Measurements from ENCODE around the gene CCDC120.

The CCDC120 gene

DNA sequence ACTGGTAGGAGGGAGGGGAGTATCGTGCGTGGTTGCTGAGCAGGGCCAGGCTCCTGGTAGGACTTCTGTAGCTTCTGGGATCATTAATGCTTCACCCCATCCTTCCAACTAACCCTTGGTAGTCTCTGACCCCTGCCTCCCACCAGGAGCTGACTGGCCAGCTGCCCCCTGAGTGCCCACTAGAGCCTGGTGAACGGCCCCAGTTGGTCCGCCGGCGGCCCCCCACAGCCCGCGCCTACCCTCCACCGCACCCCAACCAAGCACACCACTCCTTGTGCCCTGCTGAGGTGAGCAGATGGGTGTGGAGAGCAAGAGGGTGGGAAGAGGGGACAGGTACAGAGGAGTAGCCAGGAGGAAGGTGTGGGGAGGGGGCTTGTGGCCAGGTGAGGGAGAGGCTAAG lies 4.9 kb downstream of the CCDC120 start:
- DNase-seq (ENCODE audit: low spot score), result no peak

DNA sequence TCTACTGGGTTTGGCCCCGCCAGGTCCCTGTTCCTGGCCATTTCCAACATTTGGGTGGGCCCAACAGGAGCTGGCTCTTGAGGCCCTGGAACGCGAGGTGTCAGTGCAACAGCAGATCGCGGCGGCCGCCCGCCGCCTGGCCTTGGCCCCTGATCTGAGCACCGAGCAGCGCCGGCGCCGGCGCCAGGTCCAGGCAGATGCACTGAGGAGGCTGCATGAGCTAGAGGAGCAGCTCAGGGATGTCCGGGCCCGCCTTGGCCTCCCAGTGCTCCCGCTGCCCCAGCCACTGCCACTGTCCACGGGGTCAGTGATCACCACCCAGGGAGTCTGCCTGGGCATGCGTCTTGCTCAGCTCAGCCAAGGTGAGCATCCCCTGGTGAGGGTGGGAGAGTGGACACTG lies 5.5 kb downstream of the CCDC120 start:
- no peak for DNase-seq (ENCODE audit: low spot score)

DNA sequence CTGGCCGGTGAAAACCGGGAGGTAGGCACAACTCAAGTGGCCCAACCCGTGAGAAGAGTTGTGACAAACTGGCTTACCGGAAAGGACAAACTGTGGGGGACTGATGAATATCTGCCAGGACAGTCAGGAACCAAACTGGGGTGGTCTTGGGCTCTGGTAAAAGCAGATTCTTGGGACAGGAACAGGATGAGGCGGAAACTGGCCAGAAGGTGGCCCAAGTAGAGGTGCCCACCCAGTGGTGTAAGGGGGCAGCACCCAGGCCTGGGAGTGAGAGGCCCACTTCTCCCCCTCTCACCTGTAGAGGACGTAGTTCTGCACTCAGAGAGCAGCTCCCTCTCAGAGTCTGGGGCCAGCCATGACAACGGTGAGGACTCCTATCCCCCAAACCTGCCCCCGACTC lies 5.9 kb downstream of the CCDC120 start:
- no peak for DNase-seq (ENCODE audit: low spot score)

DNA sequence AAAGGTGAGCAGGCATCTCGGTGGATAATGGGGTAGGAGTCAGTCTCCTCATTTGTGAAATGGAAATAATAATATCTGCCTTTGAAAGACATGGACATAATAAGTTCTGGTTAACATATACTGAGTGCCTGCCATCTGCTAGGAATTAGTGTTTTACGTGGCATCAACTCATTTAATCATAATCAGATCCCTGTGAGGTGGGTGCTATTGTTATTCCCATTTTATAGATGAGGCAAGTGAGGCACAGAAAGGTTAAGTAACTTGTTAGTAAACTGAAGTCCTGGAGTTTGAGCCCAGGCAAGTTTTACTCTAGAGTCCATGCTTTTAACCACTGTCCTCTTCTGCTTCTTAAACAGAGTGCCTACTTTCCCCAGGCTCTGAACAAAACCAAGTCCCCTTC lies 7.5 kb downstream of the CCDC120 start:
- no peak for DNase-seq (ENCODE audit: low spot score)

DNA sequence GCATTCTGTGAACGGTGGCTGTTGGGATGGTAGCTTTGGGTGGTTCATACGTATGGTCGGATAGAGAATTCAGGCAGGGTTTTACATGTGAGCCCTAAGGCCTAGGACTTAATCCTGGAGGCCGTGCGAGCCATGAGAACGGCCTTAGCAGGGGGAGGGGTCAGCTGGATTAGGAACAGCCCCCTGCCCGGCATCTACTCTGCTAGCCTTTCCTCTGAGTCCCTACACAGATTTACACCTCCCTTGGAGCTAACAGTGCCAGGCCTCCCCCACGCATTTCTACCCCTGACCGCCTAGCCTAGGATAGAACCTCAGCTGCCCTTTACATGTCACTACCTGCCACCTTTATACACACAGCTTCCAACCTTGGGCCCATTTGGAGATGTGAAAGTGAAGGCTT lies 7.9 kb downstream of the CCDC120 start:
- DNase-seq (ENCODE audit: low spot score), result no peak

DNA sequence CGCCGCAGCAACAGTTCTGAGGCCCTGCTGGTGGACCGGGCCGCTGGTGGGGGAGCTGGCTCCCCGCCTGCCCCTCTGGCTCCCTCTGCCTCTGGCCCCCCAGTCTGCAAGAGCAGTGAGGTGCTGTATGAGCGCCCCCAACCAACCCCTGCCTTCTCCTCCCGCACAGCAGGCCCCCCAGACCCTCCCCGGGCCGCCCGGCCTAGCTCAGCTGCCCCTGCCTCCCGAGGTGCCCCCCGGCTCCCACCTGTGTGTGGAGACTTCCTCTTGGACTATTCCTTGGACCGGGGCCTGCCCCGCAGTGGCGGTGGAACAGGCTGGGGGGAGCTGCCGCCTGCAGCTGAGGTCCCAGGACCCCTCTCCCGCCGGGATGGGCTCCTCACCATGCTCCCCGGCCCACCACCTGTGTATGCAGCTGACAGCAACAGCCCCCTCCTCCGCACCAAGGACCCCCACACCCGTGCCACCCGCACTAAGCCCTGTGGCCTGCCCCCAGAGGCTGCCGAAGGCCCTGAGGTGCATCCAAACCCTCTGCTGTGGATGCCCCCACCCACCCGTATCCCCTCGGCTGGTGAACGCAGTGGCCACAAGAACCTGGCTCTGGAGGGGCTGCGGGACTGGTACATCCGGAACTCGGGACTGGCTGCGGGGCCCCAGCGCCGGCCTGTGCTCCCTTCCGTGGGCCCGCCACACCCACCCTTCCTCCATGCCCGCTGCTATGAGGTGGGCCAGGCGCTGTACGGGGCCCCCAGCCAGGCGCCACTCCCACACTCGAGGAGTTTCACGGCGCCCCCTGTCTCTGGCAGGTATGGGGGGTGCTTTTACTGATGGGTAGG lies 8.7 kb downstream of the CCDC120 start:
- no peak for DNase-seq (ENCODE audit: low spot score)

DNA sequence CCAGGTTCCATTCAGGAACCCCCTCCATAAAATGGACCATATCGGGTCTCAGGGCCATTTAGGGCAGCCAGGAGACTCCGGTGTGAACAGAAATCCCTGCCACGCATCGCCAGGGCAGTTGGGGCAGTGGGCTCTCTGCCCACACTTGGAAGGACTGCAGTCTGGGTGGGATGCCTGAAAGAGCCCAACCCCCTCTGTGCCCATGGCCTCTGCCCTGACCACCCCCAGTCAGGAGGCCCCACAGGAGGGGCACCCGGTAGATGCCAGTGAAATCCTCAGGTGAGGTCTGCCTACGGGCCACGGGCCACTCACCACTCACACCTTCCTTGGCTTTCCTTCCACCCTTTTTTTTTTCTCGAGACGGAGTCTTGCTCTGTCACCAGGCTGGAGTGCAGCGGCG lies 10.2 kb downstream of the CCDC120 start:
- no peak for DNase-seq (ENCODE audit: low spot score)

DNA sequence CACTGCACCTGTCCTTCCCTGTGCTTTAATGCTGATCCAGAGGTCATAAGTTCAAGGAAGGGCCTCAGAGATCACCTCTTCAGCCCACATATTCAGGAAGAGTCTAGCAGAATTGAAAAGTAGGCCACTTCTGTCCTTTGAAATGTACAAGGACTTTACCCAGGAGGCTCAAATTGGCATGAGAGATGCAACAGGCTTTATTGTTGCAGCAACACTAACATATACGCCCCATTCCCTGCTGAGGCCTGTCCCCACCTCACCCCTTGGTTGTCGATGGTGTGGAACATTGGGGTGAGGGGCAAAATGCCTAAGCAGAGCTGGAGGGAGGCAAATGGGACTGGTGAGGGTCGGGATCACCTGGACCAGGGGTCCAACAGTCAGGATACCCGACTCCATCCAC lies 12.2 kb downstream of the CCDC120 start:
- no peak for DNase-seq (ENCODE audit: low spot score)

DNA sequence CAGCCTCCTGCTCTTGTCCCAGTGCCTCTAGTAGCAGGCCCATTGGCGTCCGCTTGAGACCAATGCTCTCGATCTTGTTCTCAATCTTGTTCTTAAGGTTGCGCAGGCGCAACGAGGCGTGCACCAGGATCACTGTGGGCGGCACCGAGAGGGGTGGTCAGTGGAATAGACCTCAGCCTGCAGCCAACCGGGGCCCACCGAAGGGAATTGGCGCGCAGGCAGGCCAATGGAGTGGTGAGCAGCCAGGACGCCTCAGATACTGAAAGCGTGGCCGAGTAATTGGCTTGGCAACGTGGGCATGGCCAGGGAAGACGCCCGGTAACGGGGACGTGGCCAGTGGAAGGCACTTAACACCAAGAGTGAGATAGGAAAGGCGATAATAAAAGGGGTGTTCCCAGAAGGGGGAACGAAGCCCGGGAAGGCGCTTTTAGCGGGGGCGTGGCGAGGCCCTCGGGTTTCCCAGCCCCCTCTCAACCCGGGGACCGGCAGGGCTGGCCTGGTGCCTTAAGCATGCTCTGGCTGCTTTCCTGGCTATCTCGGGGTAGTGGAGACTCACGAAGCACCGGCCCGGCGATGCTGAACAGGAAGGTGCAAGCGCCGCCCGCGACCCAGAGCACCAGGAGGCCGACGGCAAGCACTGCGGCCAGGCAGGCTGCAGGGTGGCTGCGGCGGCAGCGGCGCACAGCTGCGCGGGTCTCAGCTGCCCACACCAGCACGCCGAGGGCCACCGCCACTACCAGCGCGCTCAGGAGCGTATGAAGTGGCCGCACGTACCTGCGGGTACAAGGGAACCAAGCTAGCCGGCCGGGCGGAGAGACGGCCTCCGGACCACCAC lies 13.3 kb downstream of the CCDC120 start:
- DNase-seq (ENCODE audit: low spot score), result no peak

DNA sequence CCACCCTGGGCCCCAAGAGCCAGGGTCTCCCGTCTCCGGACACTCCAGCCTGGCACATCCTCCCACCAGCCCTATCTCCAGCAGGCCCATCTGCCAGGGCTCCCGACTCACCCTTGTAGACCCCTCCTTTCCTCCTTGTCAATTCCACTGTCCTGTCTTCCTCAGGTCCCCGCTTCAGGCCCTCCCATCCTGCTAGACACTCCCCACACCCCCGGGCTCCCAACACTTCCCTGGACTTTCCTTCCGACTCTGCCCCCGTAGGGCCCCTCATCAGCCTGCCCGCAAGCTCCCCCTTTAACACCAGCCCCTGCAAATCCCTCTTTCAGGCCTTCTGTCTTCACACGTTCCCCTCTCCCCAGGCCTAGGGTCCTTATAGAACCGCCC lies 13.9 kb downstream of the CCDC120 start:
- no peak for DNase-seq (ENCODE audit: low spot score)

DNA sequence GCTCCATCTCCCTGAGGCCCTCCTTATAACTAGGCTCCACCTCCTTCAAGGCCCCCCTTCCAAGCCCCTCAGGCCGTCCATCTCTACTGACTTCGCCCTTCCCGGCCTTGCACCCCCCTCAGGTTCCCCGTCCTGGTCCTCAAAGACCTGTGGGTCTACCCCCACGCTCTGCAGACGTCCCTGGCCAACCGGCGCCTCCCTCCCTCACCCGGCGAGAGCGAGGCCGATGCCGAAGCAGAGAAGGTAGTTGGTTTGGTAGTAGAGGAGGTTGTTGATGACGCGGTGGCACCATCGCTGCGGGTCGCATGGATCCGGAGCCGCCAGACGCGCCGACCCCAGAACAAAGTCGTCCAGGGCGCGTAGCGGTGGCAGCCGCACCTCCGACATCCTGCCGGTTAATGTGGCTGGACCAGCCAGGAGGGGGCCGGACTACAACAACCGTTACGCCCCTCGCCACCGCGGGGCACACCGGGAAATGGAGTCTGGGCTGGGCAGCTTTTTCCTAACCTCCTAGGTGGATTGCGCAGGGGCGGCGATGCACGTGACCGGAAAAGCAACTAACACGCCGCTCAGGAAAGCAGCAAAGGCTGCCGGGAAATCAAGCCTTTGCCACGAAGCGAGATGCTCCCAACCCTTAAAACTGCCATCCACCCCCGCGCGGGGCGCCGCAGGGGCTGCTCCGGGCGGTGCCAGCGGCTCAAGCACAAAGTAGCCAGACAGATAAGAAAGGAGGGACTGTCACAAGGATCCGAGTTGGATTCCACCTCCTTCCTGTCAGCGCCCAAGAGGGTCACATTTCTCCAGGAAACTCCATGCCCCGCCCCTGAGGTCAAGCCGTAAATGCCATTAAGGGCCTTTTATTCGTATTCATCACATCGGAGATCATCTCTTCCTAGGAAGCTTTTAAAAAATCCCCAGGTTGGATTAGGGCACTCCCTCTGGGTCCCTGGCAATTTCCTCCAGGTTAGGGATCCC lies 15.1 kb downstream of the CCDC120 start, which contains the start of gene PRAF2:
PRAF2 (minus strand) TSS at position 402 of the 975 bp plus-strand sequence; CDS start at position 387, 15 bp downstream.
- DNase-seq (ENCODE audit: low spot score), result peak; percentile 92

DNA sequence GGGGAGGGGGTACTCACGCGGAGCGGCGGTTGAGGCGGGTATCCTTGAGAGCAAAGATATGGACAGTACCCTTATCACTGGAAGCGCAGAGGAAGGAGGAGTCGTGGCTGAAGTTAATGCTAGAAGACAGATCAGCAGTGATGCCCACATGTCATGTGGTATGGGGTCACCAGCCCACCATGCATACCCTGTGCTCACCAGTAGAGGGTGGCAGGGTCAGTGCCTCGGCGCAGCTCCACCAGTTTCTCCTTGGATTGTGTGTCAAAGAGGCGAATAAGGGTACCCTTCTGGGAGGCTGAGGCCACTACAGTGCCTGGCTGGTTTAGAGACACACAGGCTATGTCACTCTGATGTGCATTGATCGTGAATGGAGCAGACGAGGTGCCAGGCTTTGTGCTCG lies 16.5 kb downstream of the CCDC120 start:
- DNase-seq (ENCODE audit: low spot score), result no peak

DNA sequence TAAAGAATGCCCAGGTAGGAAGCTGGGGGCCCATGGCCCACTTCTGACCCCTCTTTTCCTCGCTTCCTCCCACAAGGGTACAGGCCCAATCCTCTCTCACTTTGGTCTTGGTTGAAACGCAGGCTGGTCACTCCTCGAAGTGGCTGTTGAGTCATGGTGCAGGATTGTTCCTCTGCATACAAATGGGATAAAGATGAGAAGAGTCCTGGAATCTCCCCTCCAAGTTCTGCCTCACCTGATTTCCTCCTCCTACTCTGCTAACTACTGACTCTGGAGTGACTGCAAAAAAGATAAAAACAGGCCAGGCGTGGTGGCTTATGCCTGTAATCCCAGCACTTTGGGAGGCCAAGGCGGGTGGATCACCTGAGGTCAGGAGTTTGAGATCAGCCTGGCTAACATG lies 19.1 kb downstream of the CCDC120 start:
- DNase-seq (ENCODE audit: low spot score), result no peak

DNA sequence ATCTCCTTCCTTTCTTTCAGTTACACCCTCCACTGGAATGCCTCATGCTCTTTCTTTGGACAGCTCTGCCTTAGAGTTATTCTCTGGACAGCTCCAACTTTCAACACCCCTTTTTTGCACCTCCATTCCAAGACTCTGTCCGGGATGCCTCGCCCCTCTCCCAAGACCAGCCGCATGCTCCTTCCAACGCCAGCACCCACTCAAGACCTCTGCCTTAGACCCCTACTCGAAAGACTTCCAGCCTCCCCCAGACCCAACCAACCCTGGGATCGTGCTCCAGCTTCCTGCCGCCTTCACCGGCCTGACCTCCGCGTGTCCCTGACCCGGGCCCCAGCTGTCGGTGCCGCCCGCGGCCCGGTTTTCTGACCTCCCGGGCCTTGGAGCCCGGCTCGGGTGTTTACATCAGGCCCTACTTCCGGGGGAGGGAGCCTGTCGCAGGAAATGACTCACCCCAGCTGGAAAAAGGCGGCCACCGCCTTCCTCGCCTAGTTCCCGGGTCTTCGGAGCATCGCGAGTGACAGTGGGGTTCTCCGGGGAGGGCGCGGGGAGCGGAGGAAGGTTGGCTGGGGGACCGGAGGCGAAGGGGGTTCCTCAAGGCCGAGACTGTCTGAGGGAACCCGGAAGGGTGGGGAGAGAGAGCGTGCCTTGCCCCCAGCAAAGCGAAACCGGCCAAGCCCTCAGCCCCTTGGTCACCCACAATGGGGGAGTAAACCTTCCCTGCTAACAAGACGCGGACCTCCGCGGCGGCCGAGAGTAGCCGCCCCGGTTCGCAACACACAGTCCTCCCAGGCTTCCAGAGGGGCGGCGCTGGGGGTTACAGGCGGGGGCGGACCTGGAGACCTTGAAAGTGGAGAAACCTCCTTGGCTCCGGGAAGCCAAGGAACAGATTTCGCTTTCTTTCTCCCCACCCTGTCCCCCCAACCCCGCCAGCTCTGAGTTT lies 21.0 kb downstream of the CCDC120 start, which contains the start of gene WDR45:
WDR45 (minus strand) TSS at position 399 of the 940 bp plus-strand sequence. CDS start 1,792 bp downstream, outside the sequence.
- DNase-seq (ENCODE audit: low spot score), result peak; percentile 74

DNA sequence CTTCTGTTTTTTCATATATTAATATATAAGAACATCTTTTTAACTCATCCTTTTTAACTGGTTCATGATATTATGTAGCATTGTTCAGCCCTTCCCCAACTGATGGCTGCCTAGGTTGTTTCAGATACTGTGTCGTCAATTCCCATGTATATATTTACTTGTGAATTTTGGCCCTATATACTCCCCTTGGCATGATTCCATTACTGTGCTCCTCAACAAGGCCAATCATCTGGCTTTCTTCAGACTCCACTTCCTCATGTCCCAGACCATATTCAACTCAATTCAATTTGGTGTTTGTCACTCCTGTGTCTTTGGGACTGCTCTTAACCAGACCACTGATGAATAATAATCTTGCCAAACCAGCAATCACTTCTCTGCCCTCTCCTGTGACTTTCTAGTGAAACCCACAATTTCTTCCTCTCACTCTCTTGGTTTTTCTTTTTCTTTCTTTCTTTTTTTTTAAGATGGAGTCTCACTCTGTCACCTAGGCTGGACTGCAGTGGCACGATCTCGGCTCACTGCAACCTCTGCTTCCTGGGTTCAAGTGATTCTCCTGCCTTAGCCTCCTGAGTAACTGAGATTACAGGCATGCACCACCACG lies 23.6 kb downstream of the CCDC120 start:
- DNase-seq (ENCODE audit: low spot score), result no peak

DNA sequence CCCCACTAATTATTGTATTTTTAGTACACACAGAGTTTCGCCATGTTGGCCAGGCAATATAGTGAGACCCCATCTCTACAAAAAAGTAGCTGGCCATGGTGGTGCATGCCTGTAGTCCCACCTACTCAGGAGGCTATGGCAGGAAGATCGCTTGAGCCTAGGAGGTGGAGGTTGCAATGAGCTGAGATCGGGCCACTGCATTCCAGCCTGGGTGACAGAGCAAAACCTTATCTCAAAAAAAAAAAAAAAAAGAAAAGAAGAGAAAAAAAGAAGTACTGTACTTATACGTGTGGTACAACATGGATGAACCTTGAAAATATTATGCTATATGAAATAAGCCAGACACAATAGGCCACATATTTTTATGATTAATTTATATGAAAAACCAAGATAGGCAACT lies 30.8 kb downstream of the CCDC120 start:
- no peak for DNase-seq (ENCODE audit: low spot score)

DNA sequence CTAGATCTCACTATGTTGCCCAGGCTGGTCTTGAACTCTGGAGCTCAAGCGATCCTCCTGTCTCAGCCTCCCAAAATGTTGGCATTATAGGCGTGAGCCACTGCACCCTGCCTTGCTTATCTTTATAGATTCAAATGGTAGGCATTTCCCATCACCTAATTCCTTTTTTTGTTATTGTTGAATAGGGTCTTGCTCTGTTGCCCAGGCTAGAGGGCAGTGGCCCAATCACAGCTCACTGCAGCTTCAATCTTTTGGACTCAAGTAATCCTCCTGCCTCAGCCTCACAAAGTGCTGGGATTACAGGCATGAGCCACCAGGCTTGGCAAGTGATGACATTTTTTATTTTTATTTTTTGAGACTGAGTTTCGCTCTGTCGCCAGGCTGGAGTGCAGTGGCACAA lies 37.6 kb downstream of the CCDC120 start:
- DNase-seq (ENCODE audit: low spot score), result no peak

DNA sequence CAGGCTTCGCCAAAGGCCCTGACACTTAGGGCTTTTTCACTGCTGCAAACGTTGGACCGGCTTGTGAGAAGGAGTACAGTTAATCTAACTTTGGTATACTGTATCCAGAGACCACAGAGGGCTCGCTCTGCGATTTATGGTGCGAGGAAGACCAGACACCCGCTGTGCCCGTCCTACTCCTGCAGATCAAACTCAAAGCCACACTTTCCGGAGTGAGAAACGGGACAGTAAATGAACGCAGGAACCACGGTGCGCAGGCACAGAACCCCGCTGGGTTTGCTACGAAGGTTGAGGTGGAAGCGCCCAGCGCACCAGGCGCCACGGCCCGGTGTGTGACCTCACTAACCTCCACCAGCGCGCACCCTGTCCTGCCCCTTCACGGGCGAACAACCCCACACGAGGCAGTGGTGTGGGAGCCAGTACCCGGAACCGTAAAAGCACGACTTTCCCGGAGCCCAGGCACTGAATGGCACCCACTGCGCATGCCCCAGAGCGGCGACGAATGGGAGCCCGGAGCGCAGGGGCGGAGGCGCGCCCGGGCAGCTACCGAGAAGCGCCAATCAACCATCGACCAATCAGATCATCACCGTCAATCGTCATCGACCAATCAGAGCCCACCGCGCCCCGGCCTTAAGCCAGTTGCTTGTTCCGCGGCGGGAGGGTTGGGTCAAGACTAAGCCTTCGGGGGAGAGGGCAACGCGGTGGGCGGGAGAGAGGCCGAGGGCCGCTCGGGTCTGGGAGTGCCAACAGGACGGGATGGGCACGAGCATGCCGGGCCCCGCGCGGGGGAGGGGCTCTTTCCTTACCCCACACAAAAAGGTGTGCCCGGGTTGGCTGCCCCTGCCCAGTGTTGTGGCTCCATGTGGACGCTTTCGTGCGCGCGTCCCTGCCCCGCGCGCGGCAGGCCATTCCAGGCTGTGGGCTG lies 42.2 kb downstream of the CCDC120 start:
- peak; percentile 93 for DNase-seq (ENCODE audit: low spot score)

DNA sequence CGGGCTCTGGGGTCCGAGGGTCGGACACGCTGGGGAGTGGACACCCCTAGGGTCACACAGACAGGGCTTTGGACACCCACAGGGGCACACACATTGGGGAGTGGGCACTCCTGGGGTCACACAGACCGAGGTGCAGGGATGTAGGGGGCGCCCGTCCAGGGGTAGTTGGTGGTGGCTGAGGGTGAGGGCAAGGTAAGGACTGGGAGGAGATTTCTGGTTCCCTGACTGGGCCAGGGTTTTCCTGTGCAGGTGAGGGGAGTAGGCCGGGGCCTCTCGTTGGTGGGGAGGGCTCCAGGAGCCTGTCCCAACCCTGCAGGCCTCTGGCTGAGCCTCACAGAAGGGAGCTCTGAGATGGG lies 42.8 kb downstream of the CCDC120 start:
- no peak for DNase-seq (ENCODE audit: low spot score)
